GM10847 (cell line): Measurements from ENCODE around the gene STAT5B.

Experiments
- POLR2A ChIP-seq: IDR thresholded peaks from 2 replicates; pipeline ENCODE4 v1.6.1; 2011; ENCODE audit not compliant: insufficient read length; ENCODE audit errors: extremely low read depth

Gene STAT5B

GRCh38 chr17:42193969-42194899, 82.0 kb downstream of the STAT5B start, which contains the start of gene GHDC:
Gene GHDC (minus strand): TSS chr17:42194494. CDS start chr17:42193581, 913 bp downstream.
- TF ChIP-seq POLR2A, result peak; percentile 48

GRCh38 chr17:42193216-42193968, 82.8 kb downstream of the STAT5B start:
- no peak for TF ChIP-seq POLR2A

GRCh38 chr17:42192189-42193126, 83.7 kb downstream of the STAT5B start:
- TF ChIP-seq POLR2A, result no peak

GRCh38 chr17:42191275-42191608, 84.9 kb downstream of the STAT5B start:
- TF ChIP-seq POLR2A, result no peak

- no peak for TF ChIP-seq POLR2A
These were observed 85.5 kb downstream of the STAT5B start for GRCh38 chr17:42190491-42191274.

GRCh38 chr17:42189651-42189965, 86.6 kb downstream of the STAT5B start:
- no peak for TF ChIP-seq POLR2A

- TF ChIP-seq POLR2A, result no peak
These were observed 87.2 kb downstream of the STAT5B start for GRCh38 chr17:42188749-42189650.

GRCh38 chr17:42187833-42188232, 88.4 kb downstream of the STAT5B start:
- TF ChIP-seq POLR2A, result no peak

- no peak for TF ChIP-seq POLR2A
These were observed 90.6 kb downstream of the STAT5B start for GRCh38 chr17:42185621-42185930.

- TF ChIP-seq POLR2A, result no peak
These were observed 91.2 kb downstream of the STAT5B start, which contains the start of gene HCRT for GRCh38 chr17:42184713-42185620. Gene HCRT (minus strand): TSS chr17:42185452. CDS start chr17:42185365, 87 bp downstream.

GRCh38 chr17:42183741-42184711, 92.2 kb downstream of the STAT5B start:
- peak; percentile 71 for TF ChIP-seq POLR2A
